Thymus (tissue), 11 donors: ENCODE results near the gene TANC1. TPM values are rescaled to one million over a fixed set of nuclear protein-coding genes. Genes with fewer than 3 reads are reported as not detected.
A peak's percentile ranks its signal among the peaks of the same experiment; 100 is the strongest.

Source experiments
- DNase-seq, 9 donors: peaks; one replicate each; pipeline ENCODE4 v3.0.0-alpha.2; 2013; ENCODE audit warnings: low spot score in 9 of 9, low read depth in 6 of 9, missing footprints in 1 of 9
- H3K27ac ChIP-seq, 2 donors: one replicate each; pipeline ENCODE4 v1.5.1; 2013; ENCODE audit warnings: control low read depth in 1 of 2, low read depth in 1 of 2, low read length in 1 of 2, mild to moderate bottlenecking in 1 of 2, moderate library complexity in 1 of 2
- H3K27me3 ChIP-seq, 2 donors: one replicate each; pipeline ENCODE4 v1.5.1; 2013; ENCODE audit warnings: low read length in 1 of 2; ENCODE audit not compliant: control insufficient read depth in 2 of 2, insufficient read depth in 1 of 2
- H3K36me3 ChIP-seq, 2 donors: one replicate each; pipeline ENCODE4 v1.5.1; 2013; ENCODE audit warnings: low read length in 1 of 2, mild to moderate bottlenecking in 1 of 2, moderate library complexity in 1 of 2; ENCODE audit not compliant: control insufficient read depth in 2 of 2, insufficient read depth in 2 of 2
- H3K4me1 ChIP-seq, 2 donors: one replicate each; pipeline ENCODE4 v1.5.1; 2013; ENCODE audit warnings: low read length in 2 of 2; ENCODE audit not compliant: control insufficient read depth in 2 of 2, insufficient read depth in 2 of 2
- H3K4me3 ChIP-seq, 2 donors: one replicate each; pipeline ENCODE4 v1.5.1; 2013; ENCODE audit warnings: low read length in 2 of 2, control low read depth in 1 of 2, mild to moderate bottlenecking in 1 of 2
- H3K9me3 ChIP-seq, 2 donors: one replicate each; pipeline ENCODE4 v1.5.1; 2013; ENCODE audit warnings: low read length in 1 of 2, mild to moderate bottlenecking in 1 of 2; ENCODE audit not compliant: control insufficient read depth in 2 of 2, insufficient read depth in 1 of 2
- WGBS: extraction: QIAGEN DNeasy Blood & Tissue Kit; methylation state at CpG from one replicate; pipeline ENCODE4 v1.1.7; 2013; 5-methylcytosine and 5-hydroxymethylcytosine counted together
- polyA plus RNA-seq: library from polyadenylated mRNA; stranded (reverse); fragments of 200-250 nt; gene quantifications from one replicate; pipeline ENCODE4 v1.2.3, GENCODE V29; 2013
- total RNA-seq: library from RNA; stranded (reverse); fragments of 120-200 nt; gene quantifications from one replicate; pipeline ENCODE4 v1.2.4, GENCODE V29; 2013
- donor health status: healthy.

Gene TANC1
- total and polyA plus RNA-seq, 2 donors, result 3.5 to 13.0 TPM

DNA sequence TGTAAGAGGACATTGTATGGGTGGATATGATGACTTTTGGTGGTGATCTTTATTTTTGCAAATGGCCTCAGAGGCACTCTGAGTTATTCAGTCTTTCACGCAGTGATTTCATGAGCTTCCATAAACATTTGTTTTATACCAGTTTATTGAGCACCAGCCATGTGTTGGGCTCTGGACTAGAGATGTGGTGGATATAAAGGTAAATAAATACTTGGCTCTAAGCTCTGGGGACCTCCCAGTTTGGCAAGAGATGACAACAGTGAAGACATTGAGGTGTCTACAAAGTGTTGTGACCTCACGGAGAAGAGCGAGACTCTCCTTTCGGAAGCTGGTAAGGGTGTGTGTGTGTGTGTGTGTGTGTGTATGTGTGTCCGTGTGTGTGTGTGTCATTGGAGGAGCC is 146.4 kb downstream of the TANC1 start:
- Histone ChIP-seq H3K9me3 (no peaks in the 10 kb centered on the region), H3K4me1 (peaks cover 18 to 42% of the 10 kb centered on the region in 2 donors), H3K4me3 (no peak overlapping the region), H3K36me3 (no peaks in the 10 kb centered on the region), H3K27me3 (no peaks in the 10 kb centered on the region), H3K27ac (peak overlapping the region in 1 of 2 donors; percentile 0)
- WGBS, result 99% methylated on average over 5 of the region's 5 CpGs
- DNase-seq, result no peak

DNA sequence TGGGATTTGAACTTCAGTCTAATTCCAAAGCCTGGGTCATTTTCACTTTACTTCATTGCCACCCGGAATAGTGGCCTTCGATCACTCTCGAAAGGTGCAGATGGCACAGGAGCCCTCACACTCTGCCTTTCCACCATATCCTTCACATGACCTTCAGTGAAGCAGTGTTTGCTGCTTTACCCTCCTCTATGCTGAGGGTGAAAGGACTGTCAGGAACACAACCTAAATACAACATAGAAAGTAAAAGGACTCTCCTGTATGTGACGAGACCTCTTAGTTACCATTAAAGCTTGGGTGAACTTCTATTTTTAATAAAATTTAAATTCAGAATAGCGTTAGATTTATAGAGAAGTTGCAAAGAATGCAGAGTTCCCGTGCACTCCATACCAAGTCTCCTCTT is 148.5 kb downstream of the TANC1 start:
- H3K4me3 ChIP-seq, result no peak overlapping the region
- DNase-seq, result no peak
- 99% methylated on average over 6 of the region's 6 CpGs for WGBS
- no peaks in the 10 kb centered on the region for H3K36me3 ChIP-seq
- H3K4me1 ChIP-seq, result peaks cover 21 to 30% of the 10 kb centered on the region in 2 donors
- H3K9me3 ChIP-seq, result no peaks in the 10 kb centered on the region
- no peaks in the 10 kb centered on the region for H3K27me3 ChIP-seq
- no peak overlapping the region for H3K27ac ChIP-seq

DNA sequence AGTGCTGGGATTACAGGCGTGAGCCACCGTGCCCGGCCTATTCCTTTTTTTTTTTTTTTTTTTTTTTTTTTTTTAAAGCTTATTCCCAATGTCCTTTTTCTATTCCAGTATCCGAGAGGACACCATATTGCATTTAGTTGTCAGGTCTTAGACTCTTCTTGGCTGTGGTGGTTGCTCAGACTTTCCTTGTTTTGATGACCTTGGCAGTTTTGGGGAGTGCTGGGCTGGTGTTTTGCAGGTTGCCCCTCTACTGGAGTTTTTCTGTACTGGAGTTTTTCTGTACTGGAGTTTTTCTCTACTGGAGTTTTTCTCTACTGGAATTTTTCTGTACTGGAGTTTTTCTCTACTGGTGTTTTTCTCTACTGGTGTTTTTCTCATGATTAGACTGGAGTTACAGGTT is 149.2 kb downstream of the TANC1 start:
- Histone ChIP-seq H3K9me3 (no peaks in the 10 kb centered on the region), H3K27me3 (no peaks in the 10 kb centered on the region), H3K27ac (peak overlapping the region in 1 of 2 donors; percentile 61), H3K4me3 (no peak overlapping the region), H3K36me3 (no peaks in the 10 kb centered on the region), H3K4me1 (peaks cover 21 to 24% of the 10 kb centered on the region in 2 donors)
- WGBS, result 100% methylated on average over 1 of the region's 4 CpGs
- DNase-seq, result no peak

DNA sequence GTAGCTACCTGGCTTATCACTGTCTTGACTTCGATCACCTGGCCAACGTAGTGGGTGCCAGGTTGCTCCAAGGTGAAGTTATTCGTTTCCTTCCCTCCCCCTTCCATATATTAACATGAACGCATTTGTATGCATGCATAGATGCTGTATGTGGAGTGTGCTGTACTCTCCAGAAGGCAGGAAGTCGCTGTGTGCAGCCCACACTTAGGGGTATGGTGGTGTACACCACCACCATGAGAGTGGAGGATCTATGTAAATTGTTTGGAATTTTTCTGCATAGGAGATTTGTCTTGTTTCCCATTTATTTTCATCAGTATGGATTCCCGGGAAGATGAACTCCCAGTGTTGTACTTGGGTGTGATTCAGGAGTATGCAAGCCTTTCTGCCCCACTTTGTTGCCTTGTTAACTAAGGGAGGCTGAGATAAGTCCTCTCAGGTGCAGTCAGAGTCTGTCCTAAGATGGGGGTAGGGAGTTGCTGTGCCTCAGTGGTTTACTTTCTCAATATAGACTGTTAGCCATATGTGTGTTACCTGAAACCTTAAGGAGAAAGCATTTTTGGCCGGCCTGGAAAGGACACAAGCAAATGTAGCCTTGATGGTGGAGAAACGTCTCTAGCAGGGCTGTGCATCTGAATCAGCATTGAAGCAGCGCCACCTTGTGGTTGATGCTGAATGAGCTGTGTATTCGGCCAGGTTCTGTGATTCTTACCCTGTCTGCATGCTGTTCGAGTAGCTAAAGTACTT is 149.8 kb downstream of the TANC1 start:
- H3K36me3 ChIP-seq, result no peaks in the 10 kb centered on the region
- no peaks in the 10 kb centered on the region for H3K27me3 ChIP-seq
- H3K4me1 ChIP-seq, result peaks cover 21 to 23% of the 10 kb centered on the region in 2 donors
- WGBS, result 44% methylated on average over 11 of the region's 11 CpGs
- H3K9me3 ChIP-seq, result peaks cover 0 to 4% of the 10 kb centered on the region in 2 donors
- peak overlapping the region; percentile 66 to 77 for H3K27ac ChIP-seq
- no peak overlapping the region for H3K4me3 ChIP-seq
- peak; percentile 72 to 95 (median 88) for DNase-seq

DNA sequence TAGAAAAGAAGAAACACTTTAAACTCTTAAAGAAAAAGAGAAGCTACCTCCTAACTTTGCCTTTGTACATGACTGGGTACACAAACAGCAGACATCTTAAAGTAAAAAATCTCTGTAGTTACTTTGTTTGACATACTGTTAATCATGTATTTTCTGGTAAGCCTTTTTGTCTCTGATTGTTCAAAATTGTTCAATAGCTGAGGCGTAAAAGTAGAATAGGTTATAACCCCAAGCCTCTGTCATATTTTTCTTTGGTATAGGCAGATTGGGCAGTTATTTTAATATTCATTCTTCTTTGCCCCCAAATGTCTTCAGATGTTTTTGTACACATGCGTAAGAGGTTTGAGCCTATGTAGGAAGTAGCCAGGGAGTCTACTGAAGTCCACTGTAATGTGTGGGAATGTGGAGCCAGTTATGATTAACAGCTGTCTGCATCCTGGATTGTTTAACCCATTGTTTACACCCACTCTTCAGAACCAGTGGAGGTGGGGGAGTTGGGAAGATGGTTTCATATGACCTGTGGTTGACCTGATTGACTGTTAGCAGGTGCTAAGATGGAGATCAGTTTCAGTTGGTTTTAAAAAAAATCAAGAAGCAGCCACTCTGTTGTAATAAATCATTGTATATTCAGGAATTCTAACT is 150.5 kb downstream of the TANC1 start:
- H3K4me1 ChIP-seq, result peaks cover 25 to 27% of the 10 kb centered on the region in 2 donors
- no peaks in the 10 kb centered on the region for H3K36me3 ChIP-seq
- H3K9me3 ChIP-seq, result peaks cover 0 to 5% of the 10 kb centered on the region in 2 donors
- H3K27me3 ChIP-seq, result no peaks in the 10 kb centered on the region
- no peak overlapping the region for H3K4me3 ChIP-seq
- H3K27ac ChIP-seq, result peak overlapping the region in 1 of 2 donors; percentile 77
- 96% methylated on average over 2 of the region's 2 CpGs for WGBS
- peak in 2 of 9 donors; percentile 18 to 57 for DNase-seq

DNA sequence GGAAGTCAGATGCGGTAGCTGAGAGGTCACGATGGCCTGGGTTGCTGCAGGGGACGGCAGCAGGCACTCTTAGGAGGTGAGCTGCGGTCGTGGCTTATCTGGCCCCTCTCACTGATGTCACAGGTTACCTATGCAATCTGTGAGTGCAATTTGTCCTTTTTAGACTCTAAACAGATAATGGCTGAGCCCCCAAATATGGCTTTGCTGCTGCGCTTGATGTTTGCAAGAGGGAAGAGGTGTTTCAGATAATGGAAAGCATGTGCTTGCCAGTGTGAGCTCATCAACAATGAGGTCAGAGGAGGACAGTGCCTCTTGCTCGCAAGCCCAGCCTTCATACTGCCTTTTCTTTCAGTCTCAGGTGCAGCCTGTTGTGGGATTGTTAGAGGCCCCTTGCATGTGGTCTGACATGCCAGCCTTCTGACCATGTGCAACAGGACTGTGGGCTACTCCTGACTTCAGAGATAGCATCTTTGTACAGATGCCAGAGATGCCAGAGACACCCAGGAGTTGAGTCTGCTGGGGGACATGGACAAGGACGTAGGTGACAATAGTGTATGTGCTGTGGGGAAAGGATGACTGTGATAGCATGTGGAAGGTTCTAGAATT is 151.3 kb downstream of the TANC1 start:
- Histone ChIP-seq H3K27me3 (no peaks in the 10 kb centered on the region), H3K4me1 (peaks cover 33% of the 10 kb centered on the region in 2 donors), H3K36me3 (no peaks in the 10 kb centered on the region), H3K9me3 (peaks cover 0 to 5% of the 10 kb centered on the region in 2 donors), H3K27ac (peak overlapping the region; percentile 46 to 77), H3K4me3 (no peak overlapping the region)
- DNase-seq, result peak in 1 of 9 donors; percentile 52
- 84% methylated on average over 8 of the region's 8 CpGs for WGBS

DNA sequence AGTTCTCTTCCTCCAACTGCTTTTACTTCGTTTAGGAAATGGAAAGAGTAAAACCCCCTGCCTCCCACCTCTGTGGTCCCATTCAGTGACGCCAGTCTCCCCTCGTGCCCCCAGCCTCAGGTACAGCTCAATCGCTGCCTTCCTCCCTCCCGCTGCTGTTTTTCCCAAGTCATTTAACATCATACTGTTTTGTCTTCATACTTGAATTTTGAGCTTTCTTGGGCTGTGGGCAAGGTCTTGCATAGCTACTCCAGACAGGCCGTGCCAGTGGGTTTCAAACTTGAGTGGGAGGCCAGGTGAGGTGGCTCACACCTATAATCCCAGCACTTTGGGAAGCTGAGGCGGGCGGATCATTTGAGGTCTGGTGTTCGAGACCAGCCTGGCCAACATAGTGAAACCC is 155.3 kb downstream of the TANC1 start:
- DNase-seq, result no peak
- peaks cover 0 to 5% of the 10 kb centered on the region in 2 donors for H3K9me3 ChIP-seq
- no peaks in the 10 kb centered on the region for H3K36me3 ChIP-seq
- peaks cover 32 to 42% of the 10 kb centered on the region in 2 donors for H3K4me1 ChIP-seq
- no peaks in the 10 kb centered on the region for H3K27me3 ChIP-seq
- WGBS, result 96% methylated on average over 9 of the region's 9 CpGs
- H3K27ac ChIP-seq, result peak overlapping the region in 1 of 2 donors; percentile 68
- H3K4me3 ChIP-seq, result no peak overlapping the region

DNA sequence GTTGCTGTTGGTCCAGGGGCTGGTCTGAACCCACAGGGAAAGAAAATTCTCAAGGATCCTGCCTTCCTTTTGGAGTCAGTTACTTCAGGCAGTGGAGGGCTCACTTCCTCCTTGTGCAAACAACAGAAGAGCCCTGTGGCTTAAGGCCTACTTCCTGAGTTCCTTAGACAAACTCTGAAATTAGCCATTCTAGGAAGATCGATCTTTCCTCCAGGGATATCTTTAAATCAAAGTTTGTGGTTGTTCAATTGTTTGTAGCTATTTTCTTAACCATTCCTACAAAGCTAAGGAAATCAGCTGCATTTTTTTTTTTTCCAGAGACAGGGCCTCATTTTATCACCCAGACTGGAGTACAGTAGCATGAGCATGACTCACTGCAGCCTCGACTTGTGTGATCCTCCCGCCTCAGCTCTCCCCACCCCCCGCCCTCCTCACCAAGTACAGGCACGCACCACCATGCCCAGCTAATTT is 156.0 kb downstream of the TANC1 start:
- peaks cover 0 to 5% of the 10 kb centered on the region in 2 donors for H3K9me3 ChIP-seq
- DNase-seq, result peak in 3 of 9 donors; percentile 35 to 67 (median 47)
- WGBS, result 29% methylated on average over 5 of the region's 5 CpGs
- H3K36me3 ChIP-seq, result no peaks in the 10 kb centered on the region
- H3K27ac ChIP-seq, result peak overlapping the region; percentile 78 to 90
- no peak overlapping the region for H3K4me3 ChIP-seq
- no peaks in the 10 kb centered on the region for H3K27me3 ChIP-seq
- peaks cover 31 to 43% of the 10 kb centered on the region in 2 donors for H3K4me1 ChIP-seq
